Panc1 (cell line): ENCODE data around the gene FGF23. TPM values are rescaled to one million over a fixed set of nuclear protein-coding genes. Genes with fewer than 3 reads are reported as not detected.

Experiments used
- ATAC-seq: fragments of 200-7000 bp; cut with Tn5 transposase; 2 replicates; pipeline ENCODE4 v1.9.1; 2020; ENCODE audit warnings: mild to moderate bottlenecking, moderate library complexity
- Bru-seq: library from RNA; stranded (reverse); fragments of 400-500 nt; gene quantifications from one replicate; lab custom pipeline; 2021; lab: Mats Ljungman, UMichigan
- BruChase-seq, 2 experiments: library from RNA; stranded (reverse); fragments of 400-500 nt; gene quantifications; one replicate each; lab custom pipeline; 2021; lab: Mats Ljungman, UMichigan
- BruUV-seq: library from RNA; stranded (reverse); fragments of 400-500 nt; replicated peaks from 2 replicates; lab custom pipeline; 2021; lab: Mats Ljungman, UMichigan
- CTCF ChIA-PET: fragments of 300-600 bp; sonication (Branson Sonifier 250); formaldehyde crosslinking; loops from one replicate; lab custom pipeline; 2022; ENCODE audit warnings: antibody characterized with exemption; lab: Charles Lee
- POLR2A ChIA-PET: fragments of 300-600 bp; sonication (Branson Sonifier 250); formaldehyde crosslinking; loops from one replicate; lab custom pipeline; 2022; ENCODE audit warnings: antibody characterized with exemption; lab: Charles Lee
- DNase-seq: peaks from one replicate; pipeline ENCODE4 v3.0.0-alpha.2; 2010; ENCODE audit warnings: low read depth, low spot score
- H3K27ac ChIP-seq: 2 replicates; pipeline ENCODE4 v1.5.1; 2011; ENCODE audit warnings: mild to moderate bottlenecking, low read length, inconsistent platforms
- H3K27me3 ChIP-seq: fragments of 200-500 bp; sonication (Bioruptor generic); 2 replicates; pipeline ENCODE4 v1.6.0; 2014; ENCODE audit warnings: low read length, inconsistent platforms; ENCODE audit not compliant: control insufficient read depth, insufficient read depth
- H3K36me3 ChIP-seq: fragments of 200-500 bp; sonication (Bioruptor generic); 2 replicates; pipeline ENCODE4 v1.5.1; 2014; ENCODE audit warnings: inconsistent platforms, mild to moderate bottlenecking, low read length, moderate library complexity; ENCODE audit not compliant: control insufficient read depth, insufficient read depth
- H3K4me1 ChIP-seq: 2 replicates; pipeline ENCODE4 v1.5.1; 2011; ENCODE audit warnings: inconsistent platforms, mild to moderate bottlenecking, low read length, moderate library complexity; ENCODE audit not compliant: control insufficient read depth, insufficient read depth
- H3K4me3 ChIP-seq, 2 experiments: 2 replicates each; pipeline ENCODE4 v1.5.1; 2011 to 2012; ENCODE audit warnings: low read depth in 2 of 2, low read length in 2 of 2, mild to moderate bottlenecking in 2 of 2, inconsistent platforms in 1 of 2, moderate library complexity in 1 of 2
- H3K9me3 ChIP-seq: fragments of 200-500 bp; sonication (Bioruptor generic); 2 replicates; pipeline ENCODE4 v1.5.1; 2014; ENCODE audit warnings: low read depth, mild to moderate bottlenecking, inconsistent platforms, low read length, moderate library complexity; ENCODE audit not compliant: control insufficient read depth, insufficient read depth
- CTCF ChIP-seq: fragments of 450-650 bp; IDR thresholded peaks from 2 replicates; pipeline ENCODE4 v1.5.1; 2017; ENCODE audit warnings: mild to moderate bottlenecking
- POLR2AphosphoS5 ChIP-seq: IDR thresholded peaks from 2 replicates; pipeline ENCODE4 v1.6.1; 2012; ENCODE audit warnings: mild to moderate bottlenecking, low read depth, low read length, moderate library complexity
- SIN3A ChIP-seq: IDR thresholded peaks from 2 replicates; pipeline ENCODE4 v1.6.1; 2012; ENCODE audit warnings: low read depth, mild to moderate bottlenecking, low read length, moderate library complexity, borderline replicate concordance; ENCODE audit not compliant: insufficient read depth
- TCF7L2 ChIP-seq: IDR thresholded peaks from 2 replicates; pipeline ENCODE4 v1.6.1; 2011; ENCODE audit warnings: mild to moderate bottlenecking, low read depth, low read length, inconsistent platforms
- in situ Hi-C: cut with HindIII; loops from 2 replicates; pipeline ENCODE4 v1.10.0; 2016; ENCODE audit warnings: low sequenced_read_pairs, low pct_unique_long_range_greater_than_20kb
- intact Hi-C: fragments of 100-400 bp; cut with micrococcal nuclease; formaldehyde crosslinking; loops from one replicate; pipeline ENCODE4 v1.10.0; 2022; ENCODE audit not compliant: unreplicated experiment
- long read RNA-seq: library from polyadenylated mRNA; unstranded; transcript quantifications from one replicate; pipeline ENCODE4 v2.0.0, GENCODE V29; 2021; ENCODE audit not compliant: unreplicated experiment
- polyA plus RNA-seq: library from polyadenylated mRNA; unstranded; fragments of >200 nt; gene quantifications from one replicate; pipeline ENCODE4 v1.2.1, GENCODE V29; 2012; ENCODE audit warnings: missing spikeins; ENCODE audit not compliant: insufficient read length
- total RNA-seq: library from RNA; stranded (reverse); gene quantifications from one replicate; pipeline ENCODE4 v1.2.1, GENCODE V29; 2021; ENCODE audit not compliant: unreplicated experiment
- TF ChIP-seq, protein P1 (sequence below), 2 experiments: IDR thresholded peaks; 2 replicates each; pipeline ENCODE4 v1.6.1; 2011 to 2012; ENCODE audit warnings: low read depth in 2 of 2, control low read depth in 1 of 2, low read length in 1 of 2, mild to moderate bottlenecking in 1 of 2, moderate library complexity in 1 of 2; ENCODE audit not compliant: insufficient read depth in 1 of 2

Gene FGF23
- not detected for total RNA-seq
- polyA plus RNA-seq: not detected
- not detected for Bru-seq, nascent RNA
- BruChase-seq, experiment 1, labeled RNA remaining after a 2-hour chase: not detected
- not detected for BruChase-seq, experiment 2, labeled RNA remaining after a 6-hour chase
- long read RNA-seq: 0 reads

- no TSS peak for BruUV-seq
- ChIA-PET CTCF (interaction anchor here (0.5 kb wide), 1 partner anchor 29 kb away, joined by 3 read pairs; no protein-coding TSS in a partner anchor), POLR2A (no interaction called here)
- intact Hi-C loops: no loop called here
- no peak for TF ChIP-seq SIN3A
- TF ChIP-seq TCF7L2: no peak
- no peak for TF ChIP-seq POLR2AphosphoS5
- TF ChIP-seq, protein P1, sequence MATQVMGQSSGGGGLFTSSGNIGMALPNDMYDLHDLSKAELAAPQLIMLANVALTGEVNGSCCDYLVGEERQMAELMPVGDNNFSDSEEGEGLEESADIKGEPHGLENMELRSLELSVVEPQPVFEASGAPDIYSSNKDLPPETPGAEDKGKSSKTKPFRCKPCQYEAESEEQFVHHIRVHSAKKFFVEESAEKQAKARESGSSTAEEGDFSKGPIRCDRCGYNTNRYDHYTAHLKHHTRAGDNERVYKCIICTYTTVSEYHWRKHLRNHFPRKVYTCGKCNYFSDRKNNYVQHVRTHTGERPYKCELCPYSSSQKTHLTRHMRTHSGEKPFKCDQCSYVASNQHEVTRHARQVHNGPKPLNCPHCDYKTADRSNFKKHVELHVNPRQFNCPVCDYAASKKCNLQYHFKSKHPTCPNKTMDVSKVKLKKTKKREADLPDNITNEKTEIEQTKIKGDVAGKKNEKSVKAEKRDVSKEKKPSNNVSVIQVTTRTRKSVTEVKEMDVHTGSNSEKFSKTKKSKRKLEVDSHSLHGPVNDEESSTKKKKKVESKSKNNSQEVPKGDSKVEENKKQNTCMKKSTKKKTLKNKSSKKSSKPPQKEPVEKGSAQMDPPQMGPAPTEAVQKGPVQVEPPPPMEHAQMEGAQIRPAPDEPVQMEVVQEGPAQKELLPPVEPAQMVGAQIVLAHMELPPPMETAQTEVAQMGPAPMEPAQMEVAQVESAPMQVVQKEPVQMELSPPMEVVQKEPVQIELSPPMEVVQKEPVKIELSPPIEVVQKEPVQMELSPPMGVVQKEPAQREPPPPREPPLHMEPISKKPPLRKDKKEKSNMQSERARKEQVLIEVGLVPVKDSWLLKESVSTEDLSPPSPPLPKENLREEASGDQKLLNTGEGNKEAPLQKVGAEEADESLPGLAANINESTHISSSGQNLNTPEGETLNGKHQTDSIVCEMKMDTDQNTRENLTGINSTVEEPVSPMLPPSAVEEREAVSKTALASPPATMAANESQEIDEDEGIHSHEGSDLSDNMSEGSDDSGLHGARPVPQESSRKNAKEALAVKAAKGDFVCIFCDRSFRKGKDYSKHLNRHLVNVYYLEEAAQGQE (IDR thresholded peaks at IDR 0.05; ENCODE audit: insufficient read depth in 1 of 2, low read depth in 2 of 2, low read length in 1 of 2): no peak
- no peak for TF ChIP-seq CTCF
- in situ Hi-C loops: no loop called here
- no peaks in the 10 kb centered on the region for H3K36me3 ChIP-seq
- no peaks in the 10 kb centered on the region for H3K9me3 ChIP-seq
- H3K4me3 ChIP-seq: no peak within 1 kb of the TSS
- H3K27ac ChIP-seq: no peak within 1 kb of the TSS
- DNase-seq (no peak), ATAC-seq (no peak)
- H3K4me1 ChIP-seq: no peaks in the 10 kb centered on the region
- peaks cover 6% of the 10 kb centered on the region for H3K27me3 ChIP-seq
Observed at GRCh38 chr12:4379405-4379804, at the start of gene FGF23. Gene FGF23 (minus strand): TSS chr12:4379712. CDS start chr12:4379582, 130 bp downstream.

- Histone ChIP-seq H3K9me3 (no peaks in the 10 kb centered on the region), H3K36me3 (no peaks in the 10 kb centered on the region), H3K4me1 (no peaks in the 10 kb centered on the region), H3K27me3 (no peaks in the 10 kb centered on the region), H3K4me3 (no peak overlapping the region), H3K27ac (no peak overlapping the region)
- ChIA-PET POLR2A (no interaction called here), CTCF (no interaction called here)
- intact Hi-C loops: loop anchor here (5.0 kb wide), 1 partner anchor 103 kb away; no protein-coding TSS in a partner anchor
- in situ Hi-C loops: no loop called here
- ATAC-seq: no peak
- DNase-seq: no peak
- TF ChIP-seq CTCF (no peak), TCF7L2 (no peak), SIN3A (no peak), POLR2AphosphoS5 (no peak)
- TF ChIP-seq, protein P1 (IDR thresholded peaks at IDR 0.05; ENCODE audit: insufficient read depth in 1 of 2, low read depth in 2 of 2, low read length in 1 of 2): no peak
- no TSS peak for BruUV-seq
Observed at GRCh38 chr12:4424422-4424821, 44.9 kb upstream of the FGF23 start.
